T-cell (primary cell): Measurements from ENCODE around the gene IL17RC. TPM values are rescaled to one million over a fixed set of nuclear protein-coding genes. Genes with fewer than 3 reads are reported as not detected.
"Not testable (repeated sequence)": the region's sequence is repeated elsewhere in the genome, so short reads cannot be mapped to it uniquely, and the experiment has no call there.

Experiments used
- ATAC-seq, 4 experiments: fragments of 200-7000 bp in 3 of 4; fragments of 150-1000 bp in 1 of 4; cut with Tn5 transposase; replicated peaks in 1 of 4; 1 replicate in 3 of 4; 2 replicates in 1 of 4; pipeline ENCODE4 v1.10.0; 2021; ENCODE audit warnings: moderate library complexity in 3 of 4, mild to moderate bottlenecking in 2 of 4, moderate number of reproducible peaks in 1 of 4
- CTCF ChIA-PET, 2 donors: fragments of 300-600 bp; sonication (Branson Sonifier 250); formaldehyde crosslinking; loops; one replicate each; lab custom pipeline; 2022; ENCODE audit warnings: antibody characterized with exemption in 2 of 2; lab: Charles Lee
- POLR2A ChIA-PET, 2 donors: fragments of 300-600 bp; sonication (Branson Sonifier 250); formaldehyde crosslinking; loops; one replicate each; lab custom pipeline; 2022; ENCODE audit warnings: antibody characterized with exemption in 2 of 2; lab: Charles Lee
- DNase-seq, 35 experiments: peaks; one replicate each; pipeline versions ENCODE4 v3.0.0 to v3.0.0-alpha.2; 2013 to 2023
- H3K27ac ChIP-seq: one replicate; pipeline ENCODE4 v1.5.1; 2013; ENCODE audit warnings: low read length
- H3K27me3 ChIP-seq, 2 experiments: replicated peaks in 1 of 2; 1 replicate in 1 of 2; 2 replicates in 1 of 2; pipeline versions ENCODE4 v1.6.1 to v1.7.0; 2013; ENCODE audit warnings: low read length in 1 of 2, mixed read lengths in 1 of 2; ENCODE audit not compliant: control insufficient read depth in 2 of 2, insufficient read depth in 2 of 2; ENCODE audit errors: extremely low read depth in 1 of 2
- H3K36me3 ChIP-seq, 2 donors: 1 replicate in 1 of 2; 2 replicates in 1 of 2; pipeline versions ENCODE4 v1.6.1 to v1.7.0; 2013; ENCODE audit warnings: low read length in 1 of 2; ENCODE audit not compliant: control insufficient read depth in 2 of 2, insufficient read depth in 1 of 2; ENCODE audit errors: extremely low read depth in 1 of 2
- H3K4me1 ChIP-seq, 2 experiments: 1 replicate in 1 of 2; 2 replicates in 1 of 2; pipeline versions ENCODE4 v1.6.1 to v1.7.0; 2013; ENCODE audit warnings: low read length in 2 of 2, mixed read lengths in 1 of 2; ENCODE audit not compliant: insufficient read depth in 2 of 2, control insufficient read depth in 1 of 2; ENCODE audit errors: extremely low read depth in 1 of 2
- H3K4me3 ChIP-seq, 2 donors: 1 replicate in 1 of 2; 2 replicates in 1 of 2; pipeline versions ENCODE4 v1.5.1 to v1.7.0; 2013; ENCODE audit warnings: mild to moderate bottlenecking in 2 of 2, low read length in 1 of 2, moderate library complexity in 1 of 2; ENCODE audit not compliant: control insufficient read depth in 1 of 2; ENCODE audit errors: extremely low read depth in 1 of 2
- H3K9me3 ChIP-seq: 2 replicates; pipeline ENCODE4 v1.7.0; 2013
- H3K27ac Mint-ChIP-seq, 2 donors: one replicate each; pipeline ENCODE4 v1.8.0; 2020 to 2021; ENCODE audit warnings: mild to moderate bottlenecking in 2 of 2, mixed read lengths in 2 of 2
- H3K27me3 Mint-ChIP-seq, 2 donors: one replicate each; pipeline ENCODE4 v1.8.0; 2021 to 2022; ENCODE audit warnings: mixed read lengths in 2 of 2
- H3K36me3 Mint-ChIP-seq: one replicate; pipeline ENCODE4 v1.8.0; 2021; ENCODE audit warnings: mixed read lengths
- H3K4me1 Mint-ChIP-seq, 3 donors: one replicate each; pipeline ENCODE4 v1.8.0; 2020 to 2022; ENCODE audit warnings: mixed read lengths in 3 of 3, mild to moderate bottlenecking in 1 of 3
- H3K4me3 Mint-ChIP-seq, 3 donors: one replicate each; pipeline ENCODE4 v1.8.0; 2020 to 2022; ENCODE audit warnings: mild to moderate bottlenecking in 3 of 3, mixed read lengths in 3 of 3, moderate library complexity in 3 of 3
- H3K9me3 Mint-ChIP-seq, 3 donors: one replicate each; pipeline ENCODE4 v1.8.0; 2020 to 2022; ENCODE audit warnings: mixed read lengths in 3 of 3
- WGBS: methylation state at CpG from one replicate; pipeline ENCODE4 v1.1.5; 2013; ENCODE audit warnings: missing lambda C conversion rate; ENCODE audit not compliant: insufficient coverage; 5-methylcytosine and 5-hydroxymethylcytosine counted together
- total RNA-seq, 35 experiments: library from RNA in 6 of 35; stranded (reverse) in 6 of 35; fragments of 120-200 nt in 1 of 35; gene quantifications; one replicate each; pipeline versions ENCODE4 v1.2.1 to v1.2.4 and lab custom pipeline; 2013 to 2026

The IL17RC gene
- total RNA-seq, 5 donors from 2014 or later (not counting 1 experiment from before 2014, with no cell fraction given), result 0.54 to 1.2 (median 0.80) TPM

DNA sequence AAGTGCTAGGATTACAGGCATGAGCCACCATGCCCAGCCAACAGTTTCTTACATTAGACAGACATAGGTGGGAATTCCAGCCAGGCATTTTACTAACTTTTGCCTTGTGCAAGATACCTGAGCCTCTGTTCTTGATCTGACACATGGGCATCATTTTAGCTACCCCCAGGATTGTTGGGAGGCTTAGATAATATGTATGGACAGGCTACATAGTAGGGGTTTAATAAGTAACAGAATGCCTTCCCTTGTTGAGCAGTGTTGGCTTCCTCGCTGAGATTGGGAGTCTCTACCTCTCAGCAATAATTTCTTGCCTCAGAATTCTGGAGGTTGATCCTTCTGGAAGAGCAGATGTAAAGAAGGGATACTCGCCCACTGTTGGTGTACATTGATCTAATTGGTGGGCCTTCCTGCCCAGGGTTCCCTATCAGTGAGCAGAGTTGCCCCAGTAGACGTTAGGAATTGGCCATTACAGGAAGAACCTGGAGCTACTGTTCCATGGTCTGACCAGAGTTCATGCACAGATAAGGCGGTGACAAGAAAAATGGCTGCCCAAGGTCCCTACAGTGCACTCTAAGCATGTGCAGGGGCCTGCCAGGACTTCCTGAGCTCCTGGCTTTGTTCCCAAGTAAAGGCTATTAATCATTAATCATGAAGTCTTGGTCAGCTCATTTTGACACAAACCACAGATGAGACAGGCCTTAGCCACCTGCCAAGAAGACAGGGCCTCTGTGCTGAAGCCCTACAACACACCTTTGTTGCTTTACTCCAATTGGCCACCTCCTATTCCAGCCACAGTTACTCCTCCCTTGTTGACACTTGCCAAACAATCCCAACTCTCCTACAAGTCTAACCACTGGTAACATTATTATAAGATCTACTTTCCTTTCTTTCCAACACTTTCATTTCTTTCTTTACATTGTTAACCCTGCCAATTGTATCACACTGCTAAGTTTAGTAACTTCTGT, 19.2 kb upstream of the IL17RC start:
- Mint-ChIP-seq H3K27me3 (no peaks in the 10 kb centered on the region), H3K4me3 (no peak overlapping the region), H3K36me3 (peaks cover 18% of the 10 kb centered on the region), H3K27ac (peak overlapping the region; percentile 58 to 73), H3K9me3 (no peaks in the 10 kb centered on the region), H3K4me1 (peaks cover 44 to 61% (median 47%) of the 10 kb centered on the region in 3 donors)
- CTCF ChIA-PET, result no interaction called here
- 88% methylated on average over 3 of the region's 4 CpGs for WGBS
- no peak overlapping the region for H3K4me3 ChIP-seq
- peaks cover 2 to 13% of the 10 kb centered on the region in 2 donors for H3K36me3 ChIP-seq
- POLR2A ChIA-PET, result no interaction called here
- DNase-seq (no peak), ATAC-seq (no peak)
- H3K4me1 ChIP-seq, result peaks cover 8 to 18% of the 10 kb centered on the region in 2 experiments
- no peaks in the 10 kb centered on the region for H3K9me3 ChIP-seq
- H3K27me3 ChIP-seq, result peaks cover 0 to 2% of the 10 kb centered on the region in 2 experiments
- H3K27ac ChIP-seq, result no peak overlapping the region

DNA sequence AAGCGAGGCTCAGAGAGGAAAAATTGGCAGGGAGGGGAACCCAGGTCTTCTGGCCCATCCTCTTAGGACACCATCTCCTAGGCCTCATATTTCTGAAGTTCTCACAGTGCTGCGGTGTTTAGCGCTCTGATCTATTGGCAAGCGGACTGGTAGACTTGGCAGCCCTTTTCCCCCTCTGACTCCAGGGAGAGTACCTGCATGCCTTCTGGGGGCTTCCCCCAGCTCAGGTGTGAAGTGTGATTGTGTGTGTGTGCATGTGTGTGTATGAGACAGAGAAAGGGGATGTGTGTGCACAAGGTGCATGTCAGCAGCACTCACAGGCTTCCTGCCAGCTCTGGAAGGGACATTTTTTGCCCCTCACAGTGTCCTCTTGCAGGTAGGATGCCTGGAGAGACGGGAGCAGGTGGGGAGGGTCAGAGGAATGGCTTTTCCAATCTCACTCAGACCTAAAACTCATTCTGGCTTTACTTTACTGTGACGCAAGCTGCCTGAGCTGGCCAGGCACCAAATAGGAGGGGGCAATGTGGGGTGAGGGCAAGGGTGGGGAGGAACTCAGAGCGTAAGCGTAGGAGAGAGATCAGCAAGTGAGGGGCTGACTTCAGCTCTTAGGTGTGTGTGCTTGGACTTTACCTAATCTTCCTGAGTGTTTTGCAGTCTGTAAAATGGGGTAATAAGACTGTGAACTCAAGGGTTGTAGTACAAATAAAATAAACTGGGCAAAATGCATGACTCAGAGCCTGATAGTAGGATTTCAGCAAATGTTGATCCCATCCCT, 18.2 kb upstream of the IL17RC start:
- Histone ChIP-seq H3K4me1 (peaks cover 8 to 25% of the 10 kb centered on the region in 2 experiments), H3K4me3 (no peak overlapping the region), H3K9me3 (no peaks in the 10 kb centered on the region), H3K36me3 (peaks cover 0 to 3% of the 10 kb centered on the region in 2 donors), H3K27me3 (peaks cover 0 to 2% of the 10 kb centered on the region in 2 experiments), H3K27ac (no peak overlapping the region)
- DNase-seq (no peak), ATAC-seq (no peak)
- 92% methylated on average over 5 of the region's 8 CpGs for WGBS
- peaks cover 44 to 63% (median 47%) of the 10 kb centered on the region in 3 donors for H3K4me1 Mint-ChIP-seq
- no peaks in the 10 kb centered on the region for H3K9me3 Mint-ChIP-seq
- H3K27ac Mint-ChIP-seq, result peak overlapping the region; percentile 28 to 34
- H3K4me3 Mint-ChIP-seq, result no peak overlapping the region
- H3K27me3 Mint-ChIP-seq, result no peaks in the 10 kb centered on the region
- ChIA-PET CTCF (no interaction called here), POLR2A (no interaction called here)
- peaks cover 10% of the 10 kb centered on the region for H3K36me3 Mint-ChIP-seq

DNA sequence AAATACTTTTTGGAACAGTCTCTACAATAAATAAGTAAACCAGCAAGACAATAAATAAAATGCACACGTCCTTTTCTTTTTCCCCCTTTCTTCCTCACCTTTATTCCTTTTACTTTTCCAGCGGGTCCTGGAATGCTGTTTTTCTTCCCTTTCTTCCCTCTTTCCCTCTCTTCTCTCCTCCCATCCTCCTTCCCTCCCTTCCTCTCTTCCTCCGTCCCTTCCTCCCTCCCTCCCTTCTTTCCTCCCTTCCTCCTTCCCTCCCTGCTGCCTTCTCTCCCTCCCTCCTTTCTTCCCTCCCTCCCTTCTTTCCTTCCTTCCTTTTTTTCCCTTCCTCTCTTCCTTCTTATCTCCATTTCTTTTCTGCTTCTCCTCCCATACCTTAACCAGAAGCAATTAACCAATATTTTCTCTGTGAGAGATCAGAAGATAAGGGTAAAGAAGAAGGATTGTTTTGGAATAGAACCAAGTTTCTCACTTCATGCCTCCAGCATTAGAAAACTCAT, 17.6 kb upstream of the IL17RC start:
- DNase-seq, result no peak
- ATAC-seq, result no peak
- H3K4me1 ChIP-seq, result peaks cover 8 to 25% of the 10 kb centered on the region in 2 experiments
- no peak overlapping the region for H3K4me3 Mint-ChIP-seq
- H3K4me1 Mint-ChIP-seq, result peaks cover 39 to 60% (median 40%) of the 10 kb centered on the region in 3 donors
- no peak overlapping the region for H3K27ac ChIP-seq
- no peak overlapping the region for H3K4me3 ChIP-seq
- H3K36me3 Mint-ChIP-seq, result peaks cover 6% of the 10 kb centered on the region
- no peaks in the 10 kb centered on the region for H3K9me3 ChIP-seq
- ChIA-PET POLR2A (no interaction called here), CTCF (no interaction called here)
- WGBS, result 82% methylated on average over 3 of the region's 3 CpGs
- H3K27me3 Mint-ChIP-seq, result no peaks in the 10 kb centered on the region
- H3K36me3 ChIP-seq, result no peaks in the 10 kb centered on the region
- H3K27me3 ChIP-seq, result peaks cover 0 to 2% of the 10 kb centered on the region in 2 experiments
- H3K27ac Mint-ChIP-seq, result no peak overlapping the region
- no peaks in the 10 kb centered on the region for H3K9me3 Mint-ChIP-seq

DNA sequence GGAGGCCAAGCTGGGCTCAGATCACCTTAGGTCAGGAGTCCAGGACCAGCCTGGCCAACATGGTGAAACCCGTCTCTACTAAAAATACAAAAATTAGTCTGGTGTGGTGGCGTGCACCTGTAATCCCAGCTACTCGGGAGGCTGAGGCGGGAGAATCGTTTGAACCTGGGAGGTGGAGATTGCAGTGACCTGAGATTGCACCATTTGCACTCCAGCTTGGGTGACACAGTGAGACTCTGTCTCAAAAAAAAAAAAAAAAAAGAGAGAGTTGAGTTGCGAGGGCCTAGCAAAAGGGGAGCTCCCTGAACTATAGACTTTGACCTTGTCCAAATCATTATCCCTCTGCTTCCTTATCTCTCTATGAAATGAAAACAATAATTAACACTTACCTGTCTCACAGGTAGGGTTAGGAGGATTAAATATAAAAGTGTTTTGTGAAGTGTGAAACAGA, 15.9 kb upstream of the IL17RC start:
- H3K36me3 Mint-ChIP-seq, H3K27ac ChIP-seq, H3K36me3 ChIP-seq, H3K9me3 ChIP-seq, H3K27me3 ChIP-seq, H3K4me3 Mint-ChIP-seq, CTCF ChIA-PET, H3K27me3 Mint-ChIP-seq, ATAC-seq, DNase-seq, H3K4me3 ChIP-seq, H3K9me3 Mint-ChIP-seq: not testable (repeated sequence)
- H3K4me1 Mint-ChIP-seq, result peaks cover 31 to 49% (median 32%) of the 10 kb centered on the region in 3 donors
- POLR2A ChIA-PET, result interaction anchor here in 1 of 2 donors (0.6 kb wide), 1 partner anchor 123 kb away, joined by 3 read pairs; no protein-coding TSS in a partner anchor
- peak overlapping the region in 1 of 2 donors; percentile 15 for H3K27ac Mint-ChIP-seq
- peaks cover 8 to 21% of the 10 kb centered on the region in 2 experiments for H3K4me1 ChIP-seq
- 100% methylated on average over 1 of the region's 6 CpGs for WGBS

DNA sequence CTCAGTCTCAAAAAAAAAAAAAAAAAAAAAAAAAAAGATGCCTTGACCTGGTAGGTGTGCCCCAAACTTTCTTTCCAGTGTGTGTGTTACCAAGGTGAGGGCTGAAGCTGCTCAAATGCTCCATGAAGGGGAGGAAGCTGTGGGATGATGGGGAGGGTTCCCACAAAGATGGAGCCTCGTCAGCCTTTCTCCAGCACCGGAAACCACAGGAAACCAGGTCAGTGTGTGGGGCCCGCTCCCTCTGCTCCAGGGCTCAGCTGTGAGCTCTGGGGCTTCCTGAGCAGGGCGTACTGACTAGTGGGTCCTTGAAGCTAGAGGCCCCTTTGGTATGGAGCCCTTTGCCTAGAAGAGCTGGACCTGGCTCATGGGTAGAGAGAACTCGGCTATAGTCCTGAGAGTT, 14.9 kb upstream of the IL17RC start:
- no peaks in the 10 kb centered on the region for H3K27me3 Mint-ChIP-seq
- POLR2A ChIA-PET, result interaction anchor here in 1 of 2 donors (0.7 kb wide), 1 partner anchor 9 kb away, joined by 3 read pairs; no protein-coding TSS in a partner anchor
- DNase-seq (peak in 1 of 35 experiments; percentile 36), ATAC-seq (peak; percentile 34 to 69 (median 60))
- H3K36me3 Mint-ChIP-seq, result no peaks in the 10 kb centered on the region
- no peaks in the 10 kb centered on the region for H3K9me3 ChIP-seq
- peak overlapping the region; percentile 73 to 77 for H3K27ac Mint-ChIP-seq
- H3K9me3 Mint-ChIP-seq, result no peaks in the 10 kb centered on the region
- H3K4me1 Mint-ChIP-seq, result peaks cover 27 to 44% (median 28%) of the 10 kb centered on the region in 3 donors
- H3K4me1 ChIP-seq, result peaks cover 8 to 21% of the 10 kb centered on the region in 2 experiments
- peak overlapping the region; percentile 21 to 47 (median 45) for H3K4me3 Mint-ChIP-seq
- H3K4me3 ChIP-seq, result peak overlapping the region in 1 of 2 donors; percentile 26
- H3K36me3 ChIP-seq, result no peaks in the 10 kb centered on the region
- peaks cover 0 to 2% of the 10 kb centered on the region in 2 experiments for H3K27me3 ChIP-seq
- WGBS, result 12% methylated on average over 3 of the region's 5 CpGs
- H3K27ac ChIP-seq, result peak overlapping the region; percentile 11
- CTCF ChIA-PET, result interaction anchor here in 1 of 2 donors (0.9 kb wide), 1 partner anchor 31 kb away, joined by 4 read pairs; no protein-coding TSS in a partner anchor
